Measurements from ENCODE around the gene DNM1. TPM values are rescaled to one million over a fixed set of nuclear protein-coding genes. Genes with fewer than 3 reads are reported as not detected.

The DNM1 gene
- total and polyA plus RNA-seq, 3 experiments from 2014 or later = 0.18 to 0.66 (median 0.26) TPM

DNA sequence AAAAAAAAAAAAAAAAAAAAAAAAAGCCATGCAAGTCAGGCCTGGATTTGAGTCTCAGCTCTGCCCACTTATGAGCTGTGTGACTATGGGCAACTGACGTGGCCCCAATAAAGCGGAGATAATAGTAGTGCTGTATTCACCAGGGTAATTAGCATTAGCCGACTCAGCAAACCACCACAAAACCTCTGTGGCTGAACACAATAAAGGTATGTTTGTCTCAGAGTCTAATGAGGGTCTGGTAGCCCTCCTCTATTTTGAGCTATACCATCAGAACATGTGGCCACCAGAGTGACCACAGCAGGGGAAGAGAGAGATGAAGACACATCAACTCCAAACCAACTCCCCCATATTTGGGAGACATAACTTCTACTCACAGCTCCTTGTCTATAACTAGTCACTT is 88.8 kb downstream of the DNM1 start:
- Histone ChIP-seq H3K4me1 (ENCODE audit: insufficient read depth, low read length) (peaks cover under 1% of the 10 kb centered on the region), H3K9me3 (ENCODE audit: low read length) (no peaks in the 10 kb centered on the region), H3K27me3 (ENCODE audit: insufficient read depth, low read length, poor library complexity, severe bottlenecking) (no peaks in the 10 kb centered on the region), H3K4me3 (ENCODE audit: low read length) (no peak overlapping the region), H3K36me3 (ENCODE audit: insufficient read depth, low read length) (no peaks in the 10 kb centered on the region), H3K27ac (ENCODE audit: low read depth, low read length) (no peak overlapping the region)
- Mint-ChIP-seq H3K4me3 (no peak overlapping the region), H3K9me3 (no peaks in the 10 kb centered on the region), H3K27ac (no peak overlapping the region), H3K4me1 (peaks cover 2 to 4% (median 2%) of the 10 kb centered on the region in 3 donors), H3K36me3 (peaks cover 0 to 17% (median 6%) of the 10 kb centered on the region in 3 donors), H3K27me3 (no peaks in the 10 kb centered on the region)
- ChIA-PET POLR2A (no interaction called here), CTCF (interaction anchor here (1.5 kb wide), 1 partner anchor 8 kb away, joined by 3 read pairs; no protein-coding TSS in a partner anchor)
- DNase-seq = no peak

- Mint-ChIP-seq H3K4me3 (no peak overlapping the region), H3K36me3 (peaks cover 0 to 13% (median 3%) of the 10 kb centered on the region in 3 donors), H3K4me1 (peaks cover 2 to 4% (median 2%) of the 10 kb centered on the region in 3 donors), H3K9me3 (no peaks in the 10 kb centered on the region), H3K27ac (no peak overlapping the region), H3K27me3 (no peaks in the 10 kb centered on the region)
- ChIA-PET CTCF (interaction anchor here (1.3 to 3.9 kb wide), 2 partner anchors 48 to 69 kb away, joined by 4 to 18 read pairs; no protein-coding TSS in a partner anchor), POLR2A (no interaction called here)
- no peak overlapping the region for H3K27ac ChIP-seq (ENCODE audit: low read depth, low read length)
- H3K4me1 ChIP-seq (ENCODE audit: insufficient read depth, low read length) = peaks cover 4% of the 10 kb centered on the region
- no peaks in the 10 kb centered on the region for H3K9me3 ChIP-seq (ENCODE audit: low read length)
- no peak overlapping the region for H3K4me3 ChIP-seq (ENCODE audit: low read length)
- H3K36me3 ChIP-seq (ENCODE audit: insufficient read depth, low read length) = no peaks in the 10 kb centered on the region
- no peaks in the 10 kb centered on the region for H3K27me3 ChIP-seq (ENCODE audit: insufficient read depth, low read length, poor library complexity, severe bottlenecking)
- DNase-seq = no peak
Observed at GRCh38 chr9:128293091-128293490, 89.9 kb downstream of the DNM1 start.

DNA sequence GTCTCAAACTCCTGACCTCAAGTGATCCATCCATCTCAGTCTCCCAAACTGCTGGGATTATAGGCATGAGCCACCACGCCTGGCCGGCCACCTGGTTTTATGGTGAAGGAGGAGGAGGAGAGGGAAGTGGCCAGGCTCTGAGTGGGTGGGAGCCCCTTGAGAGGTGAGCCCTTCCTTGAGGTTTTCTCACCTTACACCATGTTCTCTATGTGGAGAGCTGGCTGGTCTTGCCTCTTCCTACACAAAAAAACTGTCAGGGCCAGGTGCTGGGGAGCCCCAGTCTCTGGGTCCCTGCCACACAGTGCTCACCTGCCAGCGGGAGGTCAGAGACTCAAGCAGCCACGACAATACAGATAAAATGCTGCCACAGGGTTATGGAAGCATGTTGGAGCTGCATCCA is 91.0 kb downstream of the DNM1 start:
- Mint-ChIP-seq H3K27me3 (no peaks in the 10 kb centered on the region), H3K4me1 (peaks cover 2 to 4% (median 2%) of the 10 kb centered on the region in 3 donors), H3K36me3 (peaks cover 0 to 3% (median 2%) of the 10 kb centered on the region in 3 donors), H3K27ac (peak overlapping the region in 2 of 8 donors; percentile 51 to 70), H3K9me3 (no peaks in the 10 kb centered on the region), H3K4me3 (no peak overlapping the region)
- CTCF ChIA-PET = interaction anchor here (0.8 to 3.9 kb wide), 5 partner anchors 7 to 68 kb away, joined by 4 to 18 read pairs (median 4); no protein-coding TSS in a partner anchor
- DNase-seq = no peak
- no peak overlapping the region for H3K27ac ChIP-seq (ENCODE audit: low read depth, low read length)
- H3K27me3 ChIP-seq (ENCODE audit: insufficient read depth, low read length, poor library complexity, severe bottlenecking) = no peaks in the 10 kb centered on the region
- no peaks in the 10 kb centered on the region for H3K36me3 ChIP-seq (ENCODE audit: insufficient read depth, low read length)
- no peak overlapping the region for H3K4me3 ChIP-seq (ENCODE audit: low read length)
- H3K4me1 ChIP-seq (ENCODE audit: insufficient read depth, low read length) = peaks cover 4% of the 10 kb centered on the region
- POLR2A ChIA-PET = no interaction called here
- no peaks in the 10 kb centered on the region for H3K9me3 ChIP-seq (ENCODE audit: low read length)

DNA sequence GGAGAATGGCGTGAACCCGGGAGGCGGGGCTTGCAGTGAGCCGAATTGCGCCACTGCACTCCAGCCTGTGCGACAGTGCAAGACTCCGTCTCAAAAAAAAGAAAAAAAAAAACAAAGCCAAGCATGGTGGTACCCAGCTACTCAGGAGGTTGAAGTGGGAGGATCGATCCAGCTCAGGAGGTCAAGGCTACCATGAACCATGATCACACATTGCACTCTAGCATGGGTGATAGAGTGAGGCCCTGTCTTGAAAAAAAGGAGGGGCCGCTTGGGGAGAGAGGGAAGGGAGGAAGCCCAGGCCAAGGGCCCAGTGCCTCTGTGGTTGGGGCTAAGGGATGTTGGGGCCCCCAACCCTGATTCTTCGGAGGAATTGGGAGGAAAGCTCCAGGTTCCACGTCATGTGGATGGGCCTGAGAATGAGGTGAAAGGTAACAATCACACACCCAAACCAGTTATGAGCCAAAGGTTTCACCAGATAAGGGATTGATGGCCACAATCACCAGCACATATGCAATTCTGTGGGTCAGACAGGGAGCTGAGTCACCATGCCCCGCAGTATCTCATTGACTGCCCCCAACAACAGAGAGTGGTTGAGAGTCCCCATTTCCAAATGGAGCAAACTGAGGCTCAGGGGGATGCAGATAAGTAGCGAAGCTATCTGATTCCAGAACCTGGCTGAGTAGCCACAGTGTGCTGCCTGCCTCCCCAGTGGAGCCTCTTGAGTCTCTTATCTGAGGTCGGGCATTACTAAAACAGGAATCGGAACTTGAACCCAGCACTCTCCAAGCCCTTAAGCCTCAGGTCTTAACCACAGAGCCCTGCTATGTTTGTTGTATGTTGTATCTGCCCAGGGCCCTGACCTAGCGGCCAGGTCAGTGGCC is 93.4 kb downstream of the DNM1 start:
- Mint-ChIP-seq H3K9me3 (no peaks in the 10 kb centered on the region), H3K36me3 (peaks cover 0 to 2% (median 2%) of the 10 kb centered on the region in 3 donors), H3K4me1 (peaks cover 2 to 4% (median 2%) of the 10 kb centered on the region in 3 donors), H3K27me3 (no peaks in the 10 kb centered on the region), H3K4me3 (no peak overlapping the region), H3K27ac (peak overlapping the region in 2 of 8 donors; percentile 19 to 26)
- ChIA-PET CTCF (interaction anchor here (1.1 to 3.9 kb wide), 8 partner anchors 7 to 110 kb away, joined by 3 to 18 read pairs (median 5); partner anchors contain the start of genes GOLGA2, SLC27A4 and SWI5), POLR2A (no interaction called here)
- no peaks in the 10 kb centered on the region for H3K9me3 ChIP-seq (ENCODE audit: low read length)
- H3K27ac ChIP-seq (ENCODE audit: low read depth, low read length) = peak overlapping the region; percentile 51
- no peaks in the 10 kb centered on the region for H3K36me3 ChIP-seq (ENCODE audit: insufficient read depth, low read length)
- no peak overlapping the region for H3K4me3 ChIP-seq (ENCODE audit: low read length)
- H3K27me3 ChIP-seq (ENCODE audit: insufficient read depth, low read length, poor library complexity, severe bottlenecking) = no peaks in the 10 kb centered on the region
- peaks cover 4% of the 10 kb centered on the region for H3K4me1 ChIP-seq (ENCODE audit: insufficient read depth, low read length)
- DNase-seq = no peak

DNA sequence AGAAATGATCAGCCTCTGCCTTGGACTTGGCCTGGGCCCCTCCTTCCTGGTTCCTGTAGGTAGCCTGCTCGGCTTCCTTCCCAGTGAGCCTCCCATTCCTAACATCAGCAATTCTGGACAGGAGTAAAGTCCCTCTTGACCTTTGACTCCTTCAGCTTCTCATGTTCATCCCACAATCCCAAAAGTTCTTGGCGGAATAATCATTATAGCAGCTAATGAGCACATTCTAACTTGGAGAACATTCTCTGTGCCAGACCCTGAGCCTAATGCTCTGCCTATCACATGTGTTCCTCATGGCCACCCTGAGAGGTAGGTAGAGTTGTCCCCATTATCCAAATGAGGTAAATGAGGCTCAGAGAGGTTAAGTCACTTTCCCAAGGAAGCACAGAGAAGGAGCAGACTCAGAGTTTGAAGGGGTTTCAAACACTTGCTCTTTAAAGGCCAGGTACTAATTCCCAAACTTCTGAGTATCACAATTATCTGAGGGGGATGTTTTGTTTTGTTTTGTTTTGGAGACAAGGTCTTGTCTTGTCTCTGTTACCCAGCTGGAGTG is 94.1 kb downstream of the DNM1 start:
- no peaks in the 10 kb centered on the region for H3K9me3 ChIP-seq (ENCODE audit: low read length)
- Mint-ChIP-seq H3K36me3 (peaks cover 0 to 2% (median 2%) of the 10 kb centered on the region in 3 donors), H3K4me1 (peaks cover 2 to 4% (median 2%) of the 10 kb centered on the region in 3 donors), H3K4me3 (no peak overlapping the region), H3K9me3 (no peaks in the 10 kb centered on the region), H3K27me3 (no peaks in the 10 kb centered on the region), H3K27ac (peak overlapping the region in 1 of 8 donors; percentile 7)
- POLR2A ChIA-PET = no interaction called here
- H3K4me3 ChIP-seq (ENCODE audit: low read length) = no peak overlapping the region
- DNase-seq = no peak
- H3K36me3 ChIP-seq (ENCODE audit: insufficient read depth, low read length) = no peaks in the 10 kb centered on the region
- CTCF ChIA-PET = interaction anchor here (1.2 to 2.2 kb wide), 3 partner anchors 42 to 109 kb away, joined by 3 to 5 read pairs (median 5); partner anchors contain the start of gene SLC27A4
- H3K4me1 ChIP-seq (ENCODE audit: insufficient read depth, low read length) = peaks cover 4% of the 10 kb centered on the region
- H3K27me3 ChIP-seq (ENCODE audit: insufficient read depth, low read length, poor library complexity, severe bottlenecking) = no peaks in the 10 kb centered on the region
- no peak overlapping the region for H3K27ac ChIP-seq (ENCODE audit: low read depth, low read length)

DNA sequence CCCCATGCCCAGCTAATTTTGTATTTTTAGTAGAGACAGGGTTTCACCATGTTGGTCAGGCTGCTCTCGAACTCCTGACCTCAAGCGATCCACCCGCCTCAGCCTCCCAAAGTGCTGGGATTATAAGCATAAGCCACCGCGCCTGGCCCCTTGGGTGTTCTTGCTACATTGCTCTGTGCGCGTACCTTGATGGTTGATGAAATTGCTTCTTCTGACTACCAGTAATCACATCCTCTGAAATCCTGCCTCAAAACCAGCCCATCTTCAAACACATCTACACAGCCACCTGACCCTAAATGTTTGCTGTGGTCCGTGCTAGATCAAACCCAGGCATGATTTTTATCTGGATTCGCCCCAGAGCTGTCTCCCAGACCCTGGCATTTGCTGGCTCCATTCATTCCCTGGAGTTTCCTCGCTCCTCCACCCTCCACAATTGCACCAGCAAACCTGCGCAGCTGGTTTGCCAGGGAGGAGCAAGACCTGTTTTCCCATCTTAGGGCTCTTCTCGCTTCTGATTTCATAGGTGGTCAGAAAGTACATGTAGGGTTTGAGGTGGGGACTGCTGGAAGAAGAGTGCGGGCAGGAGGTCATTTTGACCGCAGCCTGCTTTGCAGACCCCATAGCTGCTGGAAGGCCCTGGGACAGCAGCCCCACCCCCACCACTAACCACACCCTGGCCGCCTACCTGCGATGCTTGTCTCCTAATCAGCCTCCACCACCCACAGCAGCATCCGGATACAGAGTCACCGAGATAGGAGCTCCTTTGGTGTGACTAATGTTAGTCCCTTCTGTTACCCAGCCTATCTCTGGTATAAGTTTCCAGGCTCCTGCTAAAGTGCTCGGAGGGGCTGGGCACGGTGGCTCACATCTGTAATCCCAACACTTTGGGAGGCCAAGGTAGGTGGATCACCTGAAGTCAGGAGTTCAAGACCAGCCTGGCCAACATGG is 95.6 kb downstream of the DNM1 start:
- no peaks in the 10 kb centered on the region for H3K36me3 ChIP-seq (ENCODE audit: insufficient read depth, low read length)
- Mint-ChIP-seq H3K27me3 (no peaks in the 10 kb centered on the region), H3K4me1 (peaks cover 2 to 4% (median 2%) of the 10 kb centered on the region in 3 donors), H3K9me3 (no peaks in the 10 kb centered on the region), H3K27ac (no peak overlapping the region), H3K4me3 (no peak overlapping the region), H3K36me3 (peaks cover 0 to 2% (median 1%) of the 10 kb centered on the region in 3 donors)
- CTCF ChIA-PET = no interaction called here
- H3K27me3 ChIP-seq (ENCODE audit: insufficient read depth, low read length, poor library complexity, severe bottlenecking) = no peaks in the 10 kb centered on the region
- no peaks in the 10 kb centered on the region for H3K9me3 ChIP-seq (ENCODE audit: low read length)
- POLR2A ChIA-PET = interaction anchor here (0.6 kb wide), 1 partner anchor 12 kb away, joined by 6 read pairs; no protein-coding TSS in a partner anchor
- H3K4me1 ChIP-seq (ENCODE audit: insufficient read depth, low read length) = peaks cover 4% of the 10 kb centered on the region
- H3K27ac ChIP-seq (ENCODE audit: low read depth, low read length) = no peak overlapping the region
- DNase-seq = no peak
- no peak overlapping the region for H3K4me3 ChIP-seq (ENCODE audit: low read length)

- Mint-ChIP-seq H3K4me3 (no peak overlapping the region), H3K36me3 (peaks cover 4 to 11% (median 4%) of the 10 kb centered on the region in 3 donors), H3K4me1 (no peaks in the 10 kb centered on the region), H3K27ac (peak overlapping the region in 4 of 8 donors; percentile 9 to 59 (median 33)), H3K27me3 (no peaks in the 10 kb centered on the region), H3K9me3 (no peaks in the 10 kb centered on the region)
- no peak for DNase-seq
- Histone ChIP-seq H3K9me3 (ENCODE audit: low read length) (no peaks in the 10 kb centered on the region), H3K27ac (ENCODE audit: low read depth, low read length) (no peak overlapping the region), H3K27me3 (ENCODE audit: insufficient read depth, low read length, poor library complexity, severe bottlenecking) (no peaks in the 10 kb centered on the region), H3K4me1 (ENCODE audit: insufficient read depth, low read length) (no peaks in the 10 kb centered on the region), H3K36me3 (ENCODE audit: insufficient read depth, low read length) (peaks cover 4% of the 10 kb centered on the region), H3K4me3 (ENCODE audit: low read length) (no peak overlapping the region)
- CTCF ChIA-PET = interaction anchor here (1.0 to 1.2 kb wide), 2 partner anchors 9 to 10 kb away, joined by 3 to 4 read pairs; no protein-coding TSS in a partner anchor
- POLR2A ChIA-PET = no interaction called here
Observed at GRCh38 chr9:128304136-128304970, 101.2 kb downstream of the DNM1 start.

Data from CD8-positive, alpha-beta memory T cell (primary cell).